ENCODE results near the gene SCNN1B. TPM values are rescaled to one million over a fixed set of nuclear protein-coding genes. Genes with fewer than 3 reads are reported as not detected.

Gene SCNN1B
- total RNA-seq, 2 donors from 2014 or later = not detected

GRCh38 chr16:23303685-23304084, 1.6 kb downstream of the SCNN1B start:
- Histone ChIP-seq H3K27ac (ENCODE audit: low read depth, low read length) (no peak overlapping the region), H3K9ac (ENCODE audit: extremely low read depth, low read length, poor library complexity, severe bottlenecking) (no peak overlapping the region), H3K4me3 (ENCODE audit: low read length) (no peak overlapping the region), H3K27me3 (ENCODE audit: control insufficient read depth, insufficient read depth, low read length, poor library complexity, severe bottlenecking) (peaks cover 49% of the 10 kb centered on the region), H3K36me3 (ENCODE audit: control insufficient read depth, insufficient read depth, low read length) (no peaks in the 10 kb centered on the region), H3K4me1 (ENCODE audit: control insufficient read depth, insufficient read depth, low read length) (no peaks in the 10 kb centered on the region), H3K9me3 (ENCODE audit: control insufficient read depth, low read length) (no peaks in the 10 kb centered on the region)
- no peak for TF ChIP-seq CTCF (conservative IDR thresholded peaks at IDR 0.05)
- H3K4me3 Mint-ChIP-seq = no peak overlapping the region
- DNase-seq = no peak
- H3K9me3 Mint-ChIP-seq = no peaks in the 10 kb centered on the region
- no peaks in the 10 kb centered on the region for H3K36me3 Mint-ChIP-seq (ENCODE audit: low read depth)
- peaks cover 50% of the 10 kb centered on the region for H3K27me3 Mint-ChIP-seq (ENCODE audit: insufficient read depth)
- no peak overlapping the region for H3K27ac Mint-ChIP-seq
- 75 to 90% methylated on average over 1 to 7 of the region's 7 CpGs for WGBS, 2 experiments (ENCODE audit: insufficient coverage in 1 of 2, insufficient read length in 1 of 2)
- H3K4me1 Mint-ChIP-seq = peaks cover 6% of the 10 kb centered on the region

GRCh38 chr16:23304620-23305019, 2.5 kb downstream of the SCNN1B start:
- no peaks in the 10 kb centered on the region for H3K36me3 ChIP-seq (ENCODE audit: control insufficient read depth, insufficient read depth, low read length)
- Mint-ChIP-seq H3K27me3 (ENCODE audit: insufficient read depth) (peaks cover 47% of the 10 kb centered on the region), H3K4me1 (peaks cover 6% of the 10 kb centered on the region), H3K4me3 (no peak overlapping the region), H3K9me3 (no peaks in the 10 kb centered on the region), H3K27ac (no peak overlapping the region), H3K36me3 (ENCODE audit: low read depth) (no peaks in the 10 kb centered on the region)
- peaks cover 49% of the 10 kb centered on the region for H3K27me3 ChIP-seq (ENCODE audit: control insufficient read depth, insufficient read depth, low read length, poor library complexity, severe bottlenecking)
- H3K9me3 ChIP-seq (ENCODE audit: control insufficient read depth, low read length) = no peaks in the 10 kb centered on the region
- 94% methylated on average over 2 of the region's 2 CpGs; no CpG with 5 or more reads in 1 of the 2 experiments for WGBS, 2 experiments (ENCODE audit: insufficient coverage in 1 of 2, insufficient read length in 1 of 2)
- no peak overlapping the region for H3K27ac ChIP-seq (ENCODE audit: low read depth, low read length)
- H3K9ac ChIP-seq (ENCODE audit: extremely low read depth, low read length, poor library complexity, severe bottlenecking) = no peak overlapping the region
- no peak overlapping the region for H3K4me3 ChIP-seq (ENCODE audit: low read length)
- no peak for TF ChIP-seq CTCF (conservative IDR thresholded peaks at IDR 0.05)
- no peak for DNase-seq
- no peaks in the 10 kb centered on the region for H3K4me1 ChIP-seq (ENCODE audit: control insufficient read depth, insufficient read depth, low read length)

DNA sequence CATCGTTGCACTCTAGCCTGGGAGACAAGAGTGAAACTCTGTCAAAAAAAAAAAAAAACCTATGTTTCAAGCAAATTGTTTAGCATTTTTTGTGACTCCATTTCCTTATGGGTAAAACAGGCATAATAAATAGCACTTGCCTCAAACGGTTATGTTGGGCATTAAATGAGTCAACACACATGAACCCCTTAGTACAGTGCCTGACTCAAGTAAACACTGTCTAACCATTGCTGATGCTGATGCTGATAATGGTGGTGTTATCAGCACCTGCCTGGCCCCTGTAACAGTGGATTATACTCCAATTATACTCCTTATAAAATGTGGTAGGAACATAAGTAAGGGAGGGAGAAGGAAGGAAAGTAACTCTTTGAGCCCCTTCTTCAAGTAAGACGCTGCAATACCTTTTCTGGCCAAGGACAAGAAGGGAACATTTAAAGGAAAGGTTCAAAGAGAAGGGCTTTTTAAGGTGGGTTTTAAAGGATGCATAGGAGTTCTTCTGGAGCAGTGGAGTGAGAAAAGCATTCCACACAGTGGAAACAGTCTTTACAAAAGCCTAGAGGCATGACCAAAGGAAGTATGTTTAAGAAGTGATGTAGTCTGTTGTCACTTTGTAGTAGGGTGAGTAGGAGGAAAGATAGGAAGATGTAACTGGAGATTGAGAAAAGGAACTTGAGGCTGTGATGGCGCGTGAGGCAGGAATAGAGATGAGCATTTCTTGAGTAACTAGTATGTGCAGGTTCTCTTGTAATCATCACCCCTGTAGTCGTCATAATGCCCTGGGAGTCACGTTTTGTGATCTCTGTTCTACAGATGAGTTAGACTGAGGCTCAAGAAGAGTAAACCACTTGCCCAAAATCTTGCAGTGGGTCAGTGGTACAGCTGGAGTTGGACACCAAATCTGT, 4.3 kb downstream of the SCNN1B start:
- Histone ChIP-seq H3K27ac (ENCODE audit: low read depth, low read length) (no peak overlapping the region), H3K4me1 (ENCODE audit: control insufficient read depth, insufficient read depth, low read length) (no peaks in the 10 kb centered on the region), H3K9ac (ENCODE audit: extremely low read depth, low read length, poor library complexity, severe bottlenecking) (no peak overlapping the region), H3K4me3 (ENCODE audit: low read length) (no peak overlapping the region), H3K27me3 (ENCODE audit: control insufficient read depth, insufficient read depth, low read length, poor library complexity, severe bottlenecking) (peaks cover 36% of the 10 kb centered on the region), H3K9me3 (ENCODE audit: control insufficient read depth, low read length) (no peaks in the 10 kb centered on the region), H3K36me3 (ENCODE audit: control insufficient read depth, insufficient read depth, low read length) (no peaks in the 10 kb centered on the region)
- H3K27me3 Mint-ChIP-seq (ENCODE audit: insufficient read depth) = peaks cover 37% of the 10 kb centered on the region
- DNase-seq = no peak
- TF ChIP-seq CTCF (conservative IDR thresholded peaks at IDR 0.05) = no peak
- H3K36me3 Mint-ChIP-seq (ENCODE audit: low read depth) = no peaks in the 10 kb centered on the region
- H3K4me1 Mint-ChIP-seq = peaks cover 5% of the 10 kb centered on the region
- peaks cover 7% of the 10 kb centered on the region for H3K9me3 Mint-ChIP-seq
- H3K27ac Mint-ChIP-seq = no peak overlapping the region
- no peak overlapping the region for H3K4me3 Mint-ChIP-seq
- WGBS, 2 experiments (ENCODE audit: insufficient coverage in 1 of 2, insufficient read length in 1 of 2) = 92 to 93% methylated on average over 6 to 7 of the region's 7 CpGs
